Measurements from ENCODE around the gene TOR2A.
"Not testable (repeated sequence)": the region's sequence is repeated elsewhere in the genome, so short reads cannot be mapped to it uniquely, and the experiment has no call there.

Gene TOR2A

GRCh38 chr9:127769101-127769500 is 34.0 kb upstream of the TOR2A start:
- in situ Hi-C loops (cut with HindIII; ENCODE audit: low sequenced_read_pairs), result loop anchor here (10.0 kb wide), 1 partner anchor 96 kb away; no protein-coding TSS in a partner anchor

- in situ Hi-C loops (cut with HindIII; ENCODE audit: low sequenced_read_pairs), result loop anchor here (10.0 kb wide), 1 partner anchor 96 kb away; no protein-coding TSS in a partner anchor
These were observed 33.6 kb upstream of the TOR2A start for GRCh38 chr9:127768698-127769097.

GRCh38 chr9:127767909-127768331 is 32.8 kb upstream of the TOR2A start:
- in situ Hi-C loops (cut with HindIII; ENCODE audit: low sequenced_read_pairs), result loop anchor here (10.0 kb wide), 1 partner anchor 97 kb away; no protein-coding TSS in a partner anchor

- in situ Hi-C loops (cut with HindIII; ENCODE audit: low sequenced_read_pairs), result loop anchor here (10.0 kb wide), 1 partner anchor 97 kb away; no protein-coding TSS in a partner anchor
These were observed 32.3 kb upstream of the TOR2A start for GRCh38 chr9:127767410-127767809.

- in situ Hi-C loops (cut with HindIII; ENCODE audit: low sequenced_read_pairs), result loop anchor here (10.0 kb wide), 1 partner anchor 99 kb away; no protein-coding TSS in a partner anchor
These were observed 30.3 kb upstream of the TOR2A start for GRCh38 chr9:127765418-127765817.

- in situ Hi-C loops (cut with HindIII; ENCODE audit: low sequenced_read_pairs), result loop anchor here (10.0 kb wide), 1 partner anchor 101 kb away; no protein-coding TSS in a partner anchor
These were observed 28.9 kb upstream of the TOR2A start for GRCh38 chr9:127763918-127764384.

- in situ Hi-C loops (cut with HindIII; ENCODE audit: low sequenced_read_pairs), result loop anchor here (10.0 kb wide), 1 partner anchor 103 kb away; no protein-coding TSS in a partner anchor
These were observed 27.1 kb upstream of the TOR2A start for GRCh38 chr9:127762111-127762676.

GRCh38 chr9:127761491-127761956 is 26.4 kb upstream of the TOR2A start:
- in situ Hi-C loops (cut with HindIII; ENCODE audit: low sequenced_read_pairs), result loop anchor here (10.0 kb wide), 1 partner anchor 103 kb away; no protein-coding TSS in a partner anchor

GRCh38 chr9:127761061-127761460 is 26.0 kb upstream of the TOR2A start:
- in situ Hi-C loops (cut with HindIII; ENCODE audit: low sequenced_read_pairs), result loop anchor here (10.0 kb wide), 1 partner anchor 104 kb away; no protein-coding TSS in a partner anchor

- in situ Hi-C loops (cut with HindIII; ENCODE audit: low sequenced_read_pairs), result no loop called here
These were observed 23.7 kb upstream of the TOR2A start for GRCh38 chr9:127758843-127759242.

GRCh38 chr9:127756776-127757175 is 21.7 kb upstream of the TOR2A start:
- in situ Hi-C loops (cut with HindIII; ENCODE audit: low sequenced_read_pairs), result not testable (repeated sequence)

- in situ Hi-C loops (cut with HindIII; ENCODE audit: low sequenced_read_pairs), result no loop called here
These were observed 21.1 kb upstream of the TOR2A start for GRCh38 chr9:127756233-127756632.

- in situ Hi-C loops (cut with HindIII; ENCODE audit: low sequenced_read_pairs), result no loop called here
These were observed 20.3 kb upstream of the TOR2A start for GRCh38 chr9:127755061-127756060.

- in situ Hi-C loops (cut with HindIII; ENCODE audit: low sequenced_read_pairs), result no loop called here
These were observed 19.3 kb upstream of the TOR2A start for GRCh38 chr9:127754099-127755060.

GRCh38 chr9:127753622-127754021 is 18.5 kb upstream of the TOR2A start:
- in situ Hi-C loops (cut with HindIII; ENCODE audit: low sequenced_read_pairs), result no loop called here

- in situ Hi-C loops (cut with HindIII; ENCODE audit: low sequenced_read_pairs), result no loop called here
These were observed 18.1 kb upstream of the TOR2A start for GRCh38 chr9:127753148-127753547.

- in situ Hi-C loops (cut with HindIII; ENCODE audit: low sequenced_read_pairs), result no loop called here
These were observed 16.4 kb upstream of the TOR2A start for GRCh38 chr9:127751269-127752054.

- in situ Hi-C loops (cut with HindIII; ENCODE audit: low sequenced_read_pairs), result no loop called here
These were observed 14.1 kb upstream of the TOR2A start for GRCh38 chr9:127749090-127749787.
